ENCODE results near the gene CCDC69.

CCDC69 gene

DNA sequence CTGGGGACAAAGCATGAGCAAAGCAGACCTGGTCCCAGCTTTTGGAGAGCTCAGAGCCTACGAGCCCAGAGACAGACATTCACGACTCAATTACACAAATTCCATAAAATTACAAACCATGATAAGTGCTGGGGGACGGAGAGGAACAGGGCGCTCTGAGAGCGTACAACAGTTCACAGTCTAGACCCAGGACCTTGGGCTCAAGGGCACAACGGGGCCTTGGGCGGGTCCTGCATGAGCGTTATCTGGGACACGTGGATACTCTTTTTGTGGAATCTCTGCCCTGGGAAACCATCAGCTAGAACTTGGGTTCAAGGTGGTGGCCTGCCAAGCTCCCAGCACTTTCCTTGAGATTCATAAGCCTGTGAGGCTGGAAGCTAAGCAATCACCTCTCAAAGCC, 56.9 kb downstream of the CCDC69 start:
- DNase-seq (ENCODE audit: low read depth) = no peak
- TF ChIP-seq, protein P1, sequence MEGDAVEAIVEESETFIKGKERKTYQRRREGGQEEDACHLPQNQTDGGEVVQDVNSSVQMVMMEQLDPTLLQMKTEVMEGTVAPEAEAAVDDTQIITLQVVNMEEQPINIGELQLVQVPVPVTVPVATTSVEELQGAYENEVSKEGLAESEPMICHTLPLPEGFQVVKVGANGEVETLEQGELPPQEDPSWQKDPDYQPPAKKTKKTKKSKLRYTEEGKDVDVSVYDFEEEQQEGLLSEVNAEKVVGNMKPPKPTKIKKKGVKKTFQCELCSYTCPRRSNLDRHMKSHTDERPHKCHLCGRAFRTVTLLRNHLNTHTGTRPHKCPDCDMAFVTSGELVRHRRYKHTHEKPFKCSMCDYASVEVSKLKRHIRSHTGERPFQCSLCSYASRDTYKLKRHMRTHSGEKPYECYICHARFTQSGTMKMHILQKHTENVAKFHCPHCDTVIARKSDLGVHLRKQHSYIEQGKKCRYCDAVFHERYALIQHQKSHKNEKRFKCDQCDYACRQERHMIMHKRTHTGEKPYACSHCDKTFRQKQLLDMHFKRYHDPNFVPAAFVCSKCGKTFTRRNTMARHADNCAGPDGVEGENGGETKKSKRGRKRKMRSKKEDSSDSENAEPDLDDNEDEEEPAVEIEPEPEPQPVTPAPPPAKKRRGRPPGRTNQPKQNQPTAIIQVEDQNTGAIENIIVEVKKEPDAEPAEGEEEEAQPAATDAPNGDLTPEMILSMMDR (conservative IDR thresholded peaks at IDR 0.05; ENCODE audit: low read depth, low read length) = no peak
- H3K4me3 ChIP-seq (ENCODE audit: low read length) = no peak overlapping the region

DNA sequence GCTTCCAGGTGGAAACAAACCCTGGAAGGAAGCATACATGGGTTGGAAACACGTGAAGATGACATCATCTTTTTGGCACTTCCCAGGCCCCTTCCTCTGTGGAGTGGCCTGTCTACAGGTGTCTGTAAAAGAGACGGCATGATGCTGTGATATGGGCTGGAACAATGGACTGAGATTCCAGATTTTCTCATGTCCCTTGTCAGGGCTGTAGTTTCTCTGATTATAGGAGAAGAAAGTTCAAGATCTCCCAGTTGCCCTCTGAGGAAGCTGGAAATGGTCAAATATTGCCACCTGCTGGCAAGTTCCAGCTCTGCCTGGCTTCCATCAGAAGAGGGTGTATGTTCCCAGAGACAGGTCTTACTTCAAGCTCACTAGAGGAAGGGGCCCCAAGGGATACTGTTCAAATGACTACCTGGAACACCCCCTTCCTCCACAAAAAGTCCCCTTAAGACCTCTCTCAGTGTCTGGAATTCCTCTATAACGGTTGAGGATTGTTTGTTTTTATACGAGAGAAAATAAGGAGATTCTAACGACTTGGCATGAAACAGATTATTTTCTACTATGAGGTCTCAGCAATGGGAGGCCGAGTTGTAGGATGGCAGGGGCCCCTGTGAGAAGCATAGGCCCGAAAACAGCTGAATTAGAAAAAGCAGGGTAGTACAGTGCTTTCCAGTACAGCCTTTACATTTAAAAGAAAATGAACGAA, 59.1 kb downstream of the CCDC69 start:
- DNase-seq (ENCODE audit: low read depth) = no peak
- TF ChIP-seq, protein P1 (conservative IDR thresholded peaks at IDR 0.05; ENCODE audit: low read depth, low read length) = peak; percentile 95
- H3K4me3 ChIP-seq (ENCODE audit: low read length) = no peak overlapping the region

DNA sequence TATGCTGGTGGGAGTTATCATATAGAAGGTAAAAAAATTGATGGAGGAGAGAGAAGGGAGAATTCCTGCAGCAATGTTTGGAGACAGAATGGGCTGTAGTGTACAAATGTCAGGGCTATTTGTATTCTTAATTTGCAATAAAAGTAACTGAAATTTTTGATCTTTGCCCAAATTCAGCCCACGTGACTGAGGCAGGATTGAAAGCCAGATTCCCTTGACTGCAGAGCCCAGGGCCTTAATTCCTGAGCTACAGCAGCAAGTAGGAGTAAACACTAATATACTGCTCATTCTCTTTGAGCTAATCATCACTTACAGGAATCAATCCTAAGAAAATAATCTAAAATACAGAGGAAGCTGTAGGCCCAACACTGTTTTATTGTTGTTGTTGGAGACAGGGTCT, 61.1 kb downstream of the CCDC69 start:
- TF ChIP-seq, protein P1 (conservative IDR thresholded peaks at IDR 0.05; ENCODE audit: low read depth, low read length) = no peak
- DNase-seq (ENCODE audit: low read depth) = no peak
- H3K4me3 ChIP-seq (ENCODE audit: low read length) = no peak overlapping the region

DNA sequence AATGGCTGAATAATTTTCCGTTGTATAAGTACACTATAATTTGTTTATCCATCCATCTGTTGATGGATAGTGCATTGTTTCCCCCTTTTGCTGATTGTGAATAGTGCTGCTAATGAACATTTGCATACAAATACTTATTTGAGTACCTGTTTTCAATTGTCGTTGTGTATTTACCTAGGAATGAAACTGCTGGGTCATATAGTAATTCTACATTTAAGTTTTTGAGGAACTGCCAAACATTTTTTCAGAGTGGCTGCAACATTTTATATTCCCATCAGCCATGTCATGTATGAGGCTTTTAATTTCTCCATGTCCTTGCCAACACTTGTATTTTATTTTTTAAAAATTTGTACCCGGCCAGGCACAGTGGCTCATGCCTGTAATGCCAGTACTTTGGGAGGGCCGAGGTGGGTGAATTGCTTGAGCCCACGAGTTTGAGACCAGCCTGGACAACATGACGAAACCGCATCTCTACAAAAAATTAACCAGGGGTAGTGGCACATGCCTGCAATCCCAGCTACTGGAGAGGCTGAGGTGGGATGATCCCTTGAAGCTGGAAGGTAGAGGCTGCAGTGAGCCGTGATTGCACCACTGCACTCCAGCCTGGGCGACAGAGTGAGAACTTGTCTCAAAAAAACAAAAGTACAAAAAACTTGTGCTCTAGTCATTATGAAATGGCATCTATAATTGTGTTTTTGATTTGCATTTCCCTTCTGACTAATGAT, 64.1 kb downstream of the CCDC69 start:
- no peak for DNase-seq (ENCODE audit: low read depth)
- no peak overlapping the region for H3K4me3 ChIP-seq (ENCODE audit: low read length)
- TF ChIP-seq, protein P1 (conservative IDR thresholded peaks at IDR 0.05; ENCODE audit: low read depth, low read length) = no peak

DNA sequence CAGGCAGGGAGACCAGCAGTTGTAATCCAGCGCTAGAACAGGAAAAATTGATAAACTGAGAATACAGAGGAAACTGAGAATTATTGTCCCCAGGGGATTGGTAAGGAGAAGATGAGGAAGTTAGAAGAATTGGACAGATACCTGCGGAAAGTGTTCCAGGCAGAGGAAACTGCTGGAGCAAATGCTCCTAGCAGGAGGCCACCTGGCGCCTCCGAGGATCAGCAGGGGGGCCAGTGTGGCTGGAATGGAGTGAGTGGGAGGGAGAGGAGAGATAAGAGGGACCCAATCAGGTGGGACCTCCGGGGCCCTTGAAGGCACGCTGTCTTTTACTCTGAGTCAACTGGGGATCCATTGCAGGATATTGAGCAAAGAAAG, 65.6 kb downstream of the CCDC69 start:
- TF ChIP-seq, protein P1 (conservative IDR thresholded peaks at IDR 0.05; ENCODE audit: low read depth, low read length) = no peak
- H3K4me3 ChIP-seq (ENCODE audit: low read length) = peak overlapping the region; percentile 84
- no peak for DNase-seq (ENCODE audit: low read depth)

DNA sequence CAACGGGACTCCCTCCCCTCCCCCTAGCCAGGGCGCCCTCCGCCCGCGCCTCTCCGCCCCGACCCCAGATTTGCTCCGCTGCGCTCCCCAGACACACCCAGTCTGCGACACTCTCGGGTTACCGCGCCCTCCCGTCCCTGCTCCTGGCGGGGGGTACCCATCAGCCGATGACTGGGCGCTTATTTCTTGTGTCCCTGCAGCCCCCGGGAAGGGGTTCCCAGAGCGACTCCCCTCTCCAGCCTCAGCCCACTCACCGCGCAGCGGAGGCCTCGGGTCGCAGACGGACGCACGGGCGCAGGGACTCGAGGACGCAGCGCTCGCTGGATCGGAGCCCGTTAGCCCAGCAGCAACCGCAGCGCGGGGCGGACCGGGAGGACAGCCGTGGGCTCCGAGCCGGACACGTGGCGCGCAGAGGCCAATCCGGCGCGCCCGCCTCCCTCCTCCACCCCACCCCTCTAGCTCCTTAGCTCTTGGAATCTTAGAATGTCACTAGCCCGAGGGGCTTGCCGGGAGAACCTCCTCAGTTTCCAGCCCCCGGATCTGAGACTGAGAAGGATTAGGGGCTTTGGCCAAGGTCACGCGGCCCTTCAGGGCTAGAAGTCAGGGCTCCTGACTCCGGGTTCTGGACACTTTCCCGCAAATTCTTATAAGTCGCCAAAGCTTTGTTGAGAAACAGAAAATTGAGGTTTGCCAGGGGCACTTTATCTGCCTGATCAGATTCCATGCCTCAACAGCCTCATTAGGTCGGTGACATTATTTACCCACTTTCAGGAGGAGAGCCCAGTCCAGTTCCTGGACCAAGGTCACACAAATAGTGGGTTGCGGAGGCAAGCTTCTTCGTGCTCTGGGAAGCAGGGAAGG, 66.2 kb downstream of the CCDC69 start, which contains the start of gene ANXA6:
ANXA6 (minus strand) TSS at position 354 of the 861 bp plus-strand sequence. CDS start 9,878 bp downstream, outside the sequence.
- TF ChIP-seq, protein P1 (conservative IDR thresholded peaks at IDR 0.05; ENCODE audit: low read depth, low read length) = no peak
- DNase-seq (ENCODE audit: low read depth) = no peak

More for the DNA sequence above, 66.2 kb downstream of the CCDC69 start, which contains the start of gene ANXA6:
- peak within 1 kb of the TSS; percentile 84 for H3K4me3 ChIP-seq (ENCODE audit: low read length)
